Measurements from ENCODE around the gene MGRN1.

DNA sequence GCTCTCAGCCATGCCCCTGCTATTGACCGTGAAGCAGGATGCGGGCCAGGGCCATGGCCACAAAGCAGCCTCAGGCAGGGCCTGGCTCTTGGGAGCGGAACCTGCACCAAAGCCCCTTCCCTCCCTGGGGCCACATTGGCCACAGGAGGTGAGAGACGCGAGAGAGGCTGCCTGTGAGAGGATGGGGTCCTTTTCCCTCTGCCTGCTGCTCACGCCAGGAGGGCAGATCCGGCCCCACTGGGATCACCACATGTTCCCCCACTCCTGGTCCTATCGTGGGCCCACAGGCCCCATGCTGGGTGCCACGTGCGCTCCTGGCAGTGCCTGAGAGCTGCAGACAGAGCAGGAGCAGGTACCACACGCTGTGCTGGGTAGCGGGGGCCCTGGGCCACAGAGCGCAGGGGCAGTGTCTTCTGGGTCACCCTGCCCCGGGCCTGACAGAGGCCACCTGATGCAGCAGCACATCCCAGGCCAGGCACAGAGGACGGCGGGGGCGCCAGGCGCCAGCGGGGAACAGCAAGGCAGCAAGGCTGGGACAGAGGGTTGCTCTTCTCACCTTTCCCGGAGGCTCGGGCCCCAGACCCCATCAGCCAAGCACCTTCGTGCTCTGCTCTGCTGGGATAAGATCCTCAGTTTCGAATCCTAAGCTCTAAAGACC, 59.6 kb downstream of the MGRN1 start:
- TF ChIP-seq, protein P1, sequence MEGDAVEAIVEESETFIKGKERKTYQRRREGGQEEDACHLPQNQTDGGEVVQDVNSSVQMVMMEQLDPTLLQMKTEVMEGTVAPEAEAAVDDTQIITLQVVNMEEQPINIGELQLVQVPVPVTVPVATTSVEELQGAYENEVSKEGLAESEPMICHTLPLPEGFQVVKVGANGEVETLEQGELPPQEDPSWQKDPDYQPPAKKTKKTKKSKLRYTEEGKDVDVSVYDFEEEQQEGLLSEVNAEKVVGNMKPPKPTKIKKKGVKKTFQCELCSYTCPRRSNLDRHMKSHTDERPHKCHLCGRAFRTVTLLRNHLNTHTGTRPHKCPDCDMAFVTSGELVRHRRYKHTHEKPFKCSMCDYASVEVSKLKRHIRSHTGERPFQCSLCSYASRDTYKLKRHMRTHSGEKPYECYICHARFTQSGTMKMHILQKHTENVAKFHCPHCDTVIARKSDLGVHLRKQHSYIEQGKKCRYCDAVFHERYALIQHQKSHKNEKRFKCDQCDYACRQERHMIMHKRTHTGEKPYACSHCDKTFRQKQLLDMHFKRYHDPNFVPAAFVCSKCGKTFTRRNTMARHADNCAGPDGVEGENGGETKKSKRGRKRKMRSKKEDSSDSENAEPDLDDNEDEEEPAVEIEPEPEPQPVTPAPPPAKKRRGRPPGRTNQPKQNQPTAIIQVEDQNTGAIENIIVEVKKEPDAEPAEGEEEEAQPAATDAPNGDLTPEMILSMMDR (IDR thresholded peaks at IDR 0.05; ENCODE audit: insufficient read depth, low read length) = no peak
- no peak for TF ChIP-seq GABPA (IDR thresholded peaks at IDR 0.05; ENCODE audit: low read depth)
- no peak for TF ChIP-seq POLR2AphosphoS5 (IDR thresholded peaks at IDR 0.05; ENCODE audit: low read depth)
- TF ChIP-seq SPI1 (IDR thresholded peaks at IDR 0.05; ENCODE audit: borderline replicate concordance, low read depth) = no peak
- TF ChIP-seq, protein P2, sequence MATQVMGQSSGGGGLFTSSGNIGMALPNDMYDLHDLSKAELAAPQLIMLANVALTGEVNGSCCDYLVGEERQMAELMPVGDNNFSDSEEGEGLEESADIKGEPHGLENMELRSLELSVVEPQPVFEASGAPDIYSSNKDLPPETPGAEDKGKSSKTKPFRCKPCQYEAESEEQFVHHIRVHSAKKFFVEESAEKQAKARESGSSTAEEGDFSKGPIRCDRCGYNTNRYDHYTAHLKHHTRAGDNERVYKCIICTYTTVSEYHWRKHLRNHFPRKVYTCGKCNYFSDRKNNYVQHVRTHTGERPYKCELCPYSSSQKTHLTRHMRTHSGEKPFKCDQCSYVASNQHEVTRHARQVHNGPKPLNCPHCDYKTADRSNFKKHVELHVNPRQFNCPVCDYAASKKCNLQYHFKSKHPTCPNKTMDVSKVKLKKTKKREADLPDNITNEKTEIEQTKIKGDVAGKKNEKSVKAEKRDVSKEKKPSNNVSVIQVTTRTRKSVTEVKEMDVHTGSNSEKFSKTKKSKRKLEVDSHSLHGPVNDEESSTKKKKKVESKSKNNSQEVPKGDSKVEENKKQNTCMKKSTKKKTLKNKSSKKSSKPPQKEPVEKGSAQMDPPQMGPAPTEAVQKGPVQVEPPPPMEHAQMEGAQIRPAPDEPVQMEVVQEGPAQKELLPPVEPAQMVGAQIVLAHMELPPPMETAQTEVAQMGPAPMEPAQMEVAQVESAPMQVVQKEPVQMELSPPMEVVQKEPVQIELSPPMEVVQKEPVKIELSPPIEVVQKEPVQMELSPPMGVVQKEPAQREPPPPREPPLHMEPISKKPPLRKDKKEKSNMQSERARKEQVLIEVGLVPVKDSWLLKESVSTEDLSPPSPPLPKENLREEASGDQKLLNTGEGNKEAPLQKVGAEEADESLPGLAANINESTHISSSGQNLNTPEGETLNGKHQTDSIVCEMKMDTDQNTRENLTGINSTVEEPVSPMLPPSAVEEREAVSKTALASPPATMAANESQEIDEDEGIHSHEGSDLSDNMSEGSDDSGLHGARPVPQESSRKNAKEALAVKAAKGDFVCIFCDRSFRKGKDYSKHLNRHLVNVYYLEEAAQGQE (IDR thresholded peaks at IDR 0.05; ENCODE audit: insufficient replicate concordance, low read depth) = no peak
